Measurements from ENCODE around the gene CALML4.
"Not testable (repeated sequence)": the region's sequence is repeated elsewhere in the genome, so short reads cannot be mapped to it uniquely, and the experiment has no call there.

CALML4 gene

DNA sequence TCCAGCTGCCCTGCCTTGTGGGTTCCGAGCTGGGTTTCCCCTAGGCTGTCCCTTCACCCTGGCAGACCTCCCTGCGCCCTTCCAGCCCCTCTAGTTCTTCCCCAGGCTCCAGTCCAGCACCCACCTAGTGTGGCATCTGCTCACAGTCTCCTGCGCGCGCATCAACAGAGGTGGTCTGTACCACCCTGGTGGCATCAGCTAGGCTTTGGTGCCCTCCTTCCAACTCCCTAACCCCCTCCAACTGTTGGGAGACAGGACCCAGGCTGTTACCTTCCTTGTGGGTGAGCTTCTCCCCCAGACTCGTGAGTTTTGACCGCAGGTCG is 8.0 kb downstream of the CALML4 start:
- no peak for DNase-seq (ENCODE audit: low read depth)

DNA sequence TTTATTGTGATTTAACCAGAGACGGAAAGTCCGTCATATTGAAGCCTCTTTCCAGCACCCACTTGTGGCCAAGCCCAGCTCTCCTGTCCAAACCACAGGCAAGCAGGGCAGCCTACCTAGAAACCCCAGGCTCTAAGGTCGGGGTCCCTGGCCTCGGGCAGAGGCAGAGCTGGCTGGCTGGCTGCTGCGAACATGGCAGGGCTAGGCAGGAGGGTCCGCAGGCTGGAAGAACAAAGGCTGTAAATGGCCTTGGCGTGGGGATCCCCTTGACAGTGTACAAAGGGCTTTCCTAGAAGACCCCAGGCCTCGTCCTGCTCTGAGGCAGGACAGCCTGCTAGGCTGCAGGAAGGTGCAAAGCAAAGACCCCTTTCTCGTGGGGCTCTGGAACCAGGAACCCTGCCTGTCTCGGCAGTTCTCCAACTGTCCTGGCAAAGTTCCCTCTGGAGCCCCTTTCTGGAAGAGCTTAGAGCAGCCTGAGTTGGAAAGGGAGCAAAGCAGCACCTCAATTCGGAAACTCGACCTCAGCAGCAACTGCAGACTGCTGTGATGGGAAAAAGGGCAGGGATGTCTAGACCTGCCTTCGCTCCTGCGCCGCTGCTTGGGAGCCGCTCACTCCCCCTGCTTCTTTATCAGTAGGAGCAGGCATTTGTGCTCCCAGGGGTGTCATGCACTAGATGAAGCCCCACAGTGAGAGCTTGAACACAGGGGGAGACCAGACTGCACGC is 8.5 kb downstream of the CALML4 start:
- DNase-seq (ENCODE audit: low read depth): no peak

More for the DNA sequence above, 8.0 kb downstream of the CALML4 start:
- H3K4me3 ChIP-seq (ENCODE audit: low read depth, low read length): no peak overlapping the region

DNA sequence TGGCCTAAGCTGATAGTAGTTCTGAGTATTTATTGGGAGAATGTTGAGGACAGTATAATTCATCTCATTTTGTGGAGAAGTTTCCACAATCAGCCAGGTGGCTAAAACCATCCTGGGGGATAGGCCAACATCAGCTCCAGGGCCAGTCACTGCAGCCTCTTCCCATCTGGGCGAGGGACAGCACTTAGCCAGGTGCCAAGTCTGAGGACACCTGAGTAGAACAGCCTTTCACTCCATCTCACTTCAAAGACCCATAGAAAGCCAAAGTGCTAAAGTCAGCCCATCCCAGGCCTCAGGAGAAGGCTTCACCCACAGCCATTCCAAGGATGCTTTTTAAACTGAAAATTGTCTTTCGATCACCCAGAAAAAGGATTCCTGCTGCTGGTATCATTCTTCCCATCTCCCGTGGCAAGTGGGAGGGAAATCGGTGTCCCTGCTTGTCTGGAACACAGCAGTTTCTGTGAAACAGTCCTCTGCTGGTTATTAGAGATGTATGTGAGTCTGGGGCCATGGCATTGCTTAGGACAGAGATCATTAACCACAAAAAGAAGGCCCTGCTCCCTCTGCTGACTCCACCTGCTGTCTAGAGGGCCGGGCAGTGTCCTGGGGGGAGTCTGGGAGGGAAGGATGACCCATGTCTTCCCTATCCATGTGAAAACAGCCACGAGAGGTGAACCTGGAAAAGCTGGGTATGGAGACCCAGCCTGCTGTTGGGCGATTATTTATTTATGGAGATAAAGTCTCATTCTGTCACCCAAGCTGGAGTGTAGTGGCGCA is 9.6 kb downstream of the CALML4 start:
- DNase-seq (ENCODE audit: low read depth): no peak
- H3K4me3 ChIP-seq (ENCODE audit: low read depth, low read length): no peak overlapping the region

More for the DNA sequence above, 8.5 kb downstream of the CALML4 start:
- no peak overlapping the region for H3K4me3 ChIP-seq (ENCODE audit: low read depth, low read length)

DNA sequence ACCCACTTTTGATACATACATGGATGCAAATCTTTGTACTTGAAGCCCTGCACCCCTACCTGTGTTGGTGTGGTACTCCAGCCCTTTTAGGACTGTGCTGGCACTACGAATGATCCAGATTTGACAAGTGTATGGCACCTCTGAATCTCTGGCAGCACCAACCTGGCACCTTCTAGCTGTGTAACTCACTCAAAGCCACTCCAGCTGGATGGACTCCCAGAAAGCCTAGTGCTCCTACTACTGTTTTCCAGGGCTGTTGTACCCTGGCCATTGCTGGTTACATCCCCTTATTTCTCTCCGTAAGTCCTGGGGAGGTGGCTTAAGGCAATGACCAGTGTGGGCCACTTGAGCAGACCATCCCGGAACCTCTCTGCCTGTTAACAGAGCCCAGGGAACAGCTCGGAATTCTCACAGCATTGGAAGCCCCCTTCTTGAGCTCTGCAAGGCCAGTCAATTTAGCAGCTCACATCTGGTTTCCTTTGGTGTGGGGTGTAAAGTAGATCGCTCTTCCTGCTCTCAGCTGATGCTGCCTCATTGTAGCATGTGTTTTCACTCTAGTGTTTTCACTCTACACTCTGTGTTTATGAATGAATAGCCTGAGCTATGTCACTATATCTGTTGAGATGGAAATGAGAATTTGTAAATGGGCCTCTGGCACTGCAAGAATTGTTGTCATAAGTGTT is 12.2 kb downstream of the CALML4 start:
- no peak overlapping the region for H3K4me3 ChIP-seq (ENCODE audit: low read depth, low read length)
- no peak for DNase-seq (ENCODE audit: low read depth)

DNA sequence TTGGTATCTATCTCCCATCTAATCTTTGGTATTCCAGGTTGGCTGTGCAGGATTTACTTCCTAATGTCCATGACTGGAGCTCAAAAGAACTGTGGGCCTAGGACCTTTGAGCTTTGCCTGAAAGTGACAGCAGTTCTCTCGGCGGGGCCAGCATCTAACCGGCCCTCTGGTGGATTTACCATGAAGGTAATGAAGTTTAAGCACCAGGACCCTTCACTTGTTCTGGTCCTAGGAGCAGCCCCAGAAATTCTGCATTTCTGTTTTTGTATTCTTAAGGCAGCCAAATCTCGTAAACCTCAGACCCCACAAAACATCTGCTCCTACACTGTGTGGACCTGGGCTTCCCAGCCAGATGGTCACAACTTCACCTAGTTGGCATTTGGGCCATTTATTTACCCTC is 13.0 kb downstream of the CALML4 start:
- no peak overlapping the region for H3K4me3 ChIP-seq (ENCODE audit: low read depth, low read length)
- DNase-seq (ENCODE audit: low read depth): no peak

DNA sequence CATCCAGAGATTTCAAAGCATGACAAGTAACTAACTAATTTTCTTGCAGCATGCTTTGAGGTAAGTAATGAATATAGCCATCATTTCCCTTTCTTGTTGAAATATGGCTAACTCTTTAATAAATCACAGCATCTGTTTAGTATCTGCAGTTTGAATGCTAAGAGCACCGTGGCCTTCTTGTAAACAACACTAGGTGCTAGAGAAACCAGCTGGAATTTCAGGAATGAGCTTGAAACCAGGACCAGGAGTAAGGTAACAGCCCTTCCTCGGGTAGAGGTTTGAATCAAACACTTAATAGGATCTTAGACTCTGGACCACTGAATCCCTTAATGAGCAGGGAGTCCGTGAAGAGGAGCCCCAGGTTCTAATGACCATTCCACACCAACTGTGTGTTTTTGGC is 13.6 kb downstream of the CALML4 start:
- H3K4me3 ChIP-seq (ENCODE audit: low read depth, low read length): no peak overlapping the region
- DNase-seq (ENCODE audit: low read depth): no peak

DNA sequence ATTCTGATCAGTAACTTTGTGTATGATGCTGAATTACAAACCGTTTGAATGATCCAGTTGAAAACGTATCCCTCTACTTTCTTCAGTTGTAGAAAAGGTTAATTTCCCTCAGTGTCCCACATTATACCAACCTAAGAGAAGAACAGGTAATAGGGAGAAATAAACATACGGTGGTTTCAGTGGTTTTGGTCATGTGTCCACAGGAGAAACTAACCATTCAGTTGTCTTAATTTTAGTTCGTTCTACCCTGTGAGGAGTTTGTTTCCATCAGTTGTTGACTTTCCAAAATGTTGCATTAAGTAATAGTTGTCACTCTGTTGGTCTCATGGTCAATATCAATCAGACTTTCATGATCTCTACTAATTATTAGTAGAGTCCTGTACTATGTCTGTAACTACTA is 15.1 kb downstream of the CALML4 start:
- no peak overlapping the region for H3K4me3 ChIP-seq (ENCODE audit: low read depth, low read length)

DNA sequence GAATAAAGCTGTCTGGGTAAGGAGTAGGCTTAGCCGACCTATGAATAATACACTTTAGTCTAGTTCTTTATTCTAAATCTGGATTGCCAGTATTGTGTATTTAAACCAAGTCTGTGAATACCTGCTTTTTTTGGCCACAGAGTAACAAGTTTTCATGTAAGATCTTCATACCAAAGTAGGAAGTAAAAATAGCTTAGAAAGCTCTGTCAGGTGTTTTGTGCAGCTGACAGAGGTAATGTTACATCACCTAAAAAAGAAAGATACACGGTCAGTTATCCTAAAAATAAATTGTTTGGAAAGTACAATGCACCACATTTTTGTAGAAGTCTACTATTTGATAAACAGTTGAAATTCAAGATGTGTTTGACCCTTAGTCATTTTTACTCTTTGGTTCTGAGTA is 16.5 kb downstream of the CALML4 start:
- no peak overlapping the region for H3K4me3 ChIP-seq (ENCODE audit: low read depth, low read length)
- no peak for DNase-seq (ENCODE audit: low read depth)

More for the DNA sequence above, 15.1 kb downstream of the CALML4 start:
- DNase-seq (ENCODE audit: low read depth): no peak

DNA sequence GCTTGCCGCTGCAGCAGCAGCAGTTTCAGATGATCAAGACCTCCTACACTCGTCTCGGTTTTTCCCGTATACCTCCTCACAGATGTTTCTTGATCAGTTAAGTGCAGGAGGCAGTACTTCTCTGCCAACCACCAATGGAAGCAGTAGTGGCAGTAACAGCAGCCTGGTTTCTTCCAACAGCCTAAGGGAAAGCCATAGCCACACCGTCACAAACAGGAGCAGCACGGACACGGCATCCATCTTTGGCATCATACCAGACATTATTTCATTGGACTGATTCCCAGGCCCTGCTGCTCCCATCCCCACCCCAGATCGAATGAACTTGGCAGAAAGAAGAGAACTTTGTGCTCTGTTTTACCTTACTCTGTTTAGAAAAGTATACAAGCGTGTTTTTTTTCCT is 17.6 kb downstream of the CALML4 start:
- DNase-seq (ENCODE audit: low read depth): peak; percentile 70
- peak overlapping the region; percentile 19 for H3K4me3 ChIP-seq (ENCODE audit: low read depth, low read length)

DNA sequence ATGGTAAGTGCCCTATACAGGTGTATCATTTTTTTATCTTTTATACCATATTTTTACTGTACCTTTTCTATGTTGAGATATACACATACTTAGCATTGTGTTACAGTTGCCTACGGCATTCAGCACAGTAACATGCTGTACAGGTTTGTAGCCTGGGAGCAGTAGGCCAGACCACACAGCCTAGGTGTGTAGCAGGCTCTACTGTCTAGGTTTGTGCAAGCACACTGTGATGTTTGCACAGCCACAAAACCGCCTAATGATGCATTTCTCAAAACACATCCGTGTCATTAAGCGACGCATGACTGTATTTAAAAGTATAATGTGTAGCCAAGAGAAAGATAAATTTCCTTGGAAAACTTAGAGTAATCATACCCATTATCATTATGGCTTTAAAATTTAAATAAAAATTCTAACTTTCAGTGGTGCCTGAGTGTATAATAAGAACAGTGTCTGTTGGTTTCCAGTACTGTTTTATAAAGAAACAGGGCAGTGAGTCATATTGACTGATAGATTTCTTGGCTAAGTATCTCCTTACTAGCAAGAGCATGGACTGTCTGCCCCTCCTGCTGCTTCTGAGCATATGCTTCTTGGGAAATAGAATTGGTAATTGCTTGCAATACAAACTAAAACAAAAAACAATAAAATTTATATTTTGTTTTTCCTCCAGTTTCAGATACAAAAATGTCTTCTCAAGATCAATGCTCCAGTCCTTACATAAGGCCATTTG is 18.3 kb downstream of the CALML4 start:
- DNase-seq (ENCODE audit: low read depth): peak; percentile 66
- no peak overlapping the region for H3K4me3 ChIP-seq (ENCODE audit: low read depth, low read length)

DNA sequence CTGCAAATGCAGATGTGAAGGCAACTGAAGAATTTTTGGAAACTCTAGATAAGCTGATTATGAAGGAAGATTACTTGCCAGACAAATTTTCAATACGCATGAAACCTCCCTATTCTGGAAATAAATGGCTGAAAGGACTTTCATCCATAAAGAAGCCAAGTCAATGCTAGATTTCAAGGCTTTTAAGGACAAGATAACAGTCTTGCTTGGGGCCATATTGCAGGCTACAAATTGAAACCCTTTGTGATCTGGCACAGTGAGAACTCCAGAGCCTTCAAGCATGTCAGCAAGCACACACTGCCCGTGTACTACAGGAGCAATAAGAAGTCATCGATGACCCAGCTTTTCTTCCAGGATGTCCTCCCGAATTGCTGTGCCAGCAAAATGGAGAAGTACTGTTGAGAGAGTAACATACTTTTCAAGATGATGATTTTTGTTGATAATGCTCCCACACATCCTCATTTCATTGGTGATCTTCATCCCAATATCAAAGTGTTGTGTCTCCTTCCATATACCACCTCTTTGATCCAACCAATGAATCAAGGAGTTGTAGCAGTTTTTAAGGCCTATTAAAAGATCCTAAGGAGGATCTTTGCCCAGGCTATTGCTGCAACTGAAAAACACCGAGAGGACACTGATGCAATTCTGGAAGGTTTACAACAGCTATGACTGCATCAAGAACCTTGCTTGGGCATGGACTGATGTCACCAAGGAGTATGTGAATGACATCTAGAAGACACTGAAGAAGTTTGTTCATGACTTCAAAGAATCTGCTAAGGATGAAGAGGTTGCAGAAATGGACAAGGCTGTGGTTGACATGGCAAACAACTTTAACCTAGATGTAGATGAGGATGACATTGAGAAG is 20.3 kb downstream of the CALML4 start:
- H3K4me3 ChIP-seq (ENCODE audit: low read depth, low read length): no peak overlapping the region

DNA sequence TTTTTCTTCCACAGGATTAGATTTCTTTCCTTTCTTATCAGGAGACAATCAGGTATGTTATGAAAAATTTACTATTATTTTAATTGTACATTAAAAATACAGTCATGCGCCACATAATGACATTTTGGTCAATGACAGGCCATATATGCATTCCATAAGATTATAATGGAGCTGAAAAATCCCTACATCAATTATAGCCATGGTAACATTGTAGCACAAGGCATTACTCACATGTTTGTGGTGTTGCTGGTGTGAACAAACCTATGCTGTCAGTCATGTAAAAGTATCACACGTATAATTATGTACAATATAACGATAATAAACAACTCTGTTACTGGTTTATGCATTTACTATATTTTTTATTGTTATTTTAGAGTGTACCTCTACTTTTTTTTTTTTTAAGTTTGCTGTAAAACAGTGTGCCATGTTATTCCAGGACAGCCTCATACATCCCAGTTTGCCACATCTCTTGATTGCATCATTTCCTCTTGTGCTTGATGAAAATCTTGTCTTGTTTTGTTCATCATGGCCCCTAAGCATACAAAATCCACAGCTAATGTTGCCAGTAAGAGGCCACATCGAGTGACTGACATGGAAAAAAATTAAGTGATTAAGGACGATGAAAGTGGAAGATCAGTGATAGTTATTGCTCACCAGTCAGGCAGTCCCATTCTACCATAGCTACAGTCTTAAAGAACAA is 21.4 kb downstream of the CALML4 start:
- DNase-seq (ENCODE audit: low read depth): peak; percentile 30
- no peak overlapping the region for H3K4me3 ChIP-seq (ENCODE audit: low read depth, low read length)

More for the DNA sequence above, 20.3 kb downstream of the CALML4 start:
- no peak for DNase-seq (ENCODE audit: low read depth)

DNA sequence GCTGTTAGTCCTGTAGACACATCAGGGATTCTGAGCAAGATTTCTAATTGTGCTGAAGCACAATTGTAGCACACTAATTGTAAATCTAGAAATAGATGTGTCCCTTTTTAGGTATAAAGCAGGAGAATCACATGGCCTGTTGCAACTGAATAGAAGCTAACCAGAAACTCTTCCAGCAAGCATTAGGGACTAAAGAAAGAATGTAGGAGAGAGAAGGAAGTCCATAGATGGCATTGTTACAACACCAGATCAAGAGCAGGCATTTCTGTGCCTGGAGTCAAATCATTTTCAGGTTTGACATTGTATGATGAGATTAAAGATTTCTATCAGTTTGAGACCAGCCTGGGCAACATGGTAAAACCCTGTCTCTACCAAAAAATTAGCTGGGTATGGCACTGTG is 27.4 kb downstream of the CALML4 start:
- H3K4me3 ChIP-seq (ENCODE audit: low read depth, low read length): no peak overlapping the region
- DNase-seq (ENCODE audit: low read depth): peak; percentile 16

DNA sequence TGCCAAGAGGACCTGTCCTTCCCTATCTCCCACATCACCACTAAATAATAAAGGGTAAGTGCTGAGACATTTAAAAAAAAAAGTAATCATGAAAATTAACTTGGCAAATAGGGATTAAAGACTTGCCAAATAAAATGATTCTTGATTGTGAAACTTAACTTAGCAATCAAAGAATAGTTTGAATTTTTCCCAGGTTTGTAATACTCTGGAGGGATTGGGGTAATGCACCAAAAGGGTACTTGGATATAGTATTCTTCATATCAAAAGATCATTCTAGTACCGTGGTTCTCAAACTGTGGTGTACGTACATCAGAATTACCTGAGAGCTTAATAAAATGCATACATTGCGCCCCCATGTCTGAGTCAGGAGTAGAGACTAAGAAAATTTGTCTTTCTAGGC is 28.5 kb downstream of the CALML4 start:
- no peak for DNase-seq (ENCODE audit: low read depth)
- no peak overlapping the region for H3K4me3 ChIP-seq (ENCODE audit: low read depth, low read length)

DNA sequence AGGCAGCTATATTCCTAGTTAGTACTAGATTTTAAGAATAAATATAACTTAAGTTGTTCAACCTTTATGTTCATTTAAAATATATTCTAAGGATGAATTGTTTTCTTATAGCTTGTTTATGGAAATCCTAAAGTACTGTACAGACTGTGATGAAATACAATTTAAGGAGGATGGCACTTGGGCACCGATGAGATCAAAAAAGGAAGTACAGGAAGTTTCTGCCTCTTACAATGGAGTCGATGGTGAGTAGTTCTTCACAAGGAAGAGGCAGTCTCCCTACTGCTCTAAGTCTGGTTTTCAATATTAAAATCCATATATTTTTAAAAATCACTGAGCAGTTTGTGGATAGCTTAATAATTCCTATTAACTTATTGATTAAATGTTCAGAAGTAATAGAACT is 29.6 kb downstream of the CALML4 start:
- no peak overlapping the region for H3K4me3 ChIP-seq (ENCODE audit: low read depth, low read length)
- DNase-seq (ENCODE audit: low read depth): no peak

DNA sequence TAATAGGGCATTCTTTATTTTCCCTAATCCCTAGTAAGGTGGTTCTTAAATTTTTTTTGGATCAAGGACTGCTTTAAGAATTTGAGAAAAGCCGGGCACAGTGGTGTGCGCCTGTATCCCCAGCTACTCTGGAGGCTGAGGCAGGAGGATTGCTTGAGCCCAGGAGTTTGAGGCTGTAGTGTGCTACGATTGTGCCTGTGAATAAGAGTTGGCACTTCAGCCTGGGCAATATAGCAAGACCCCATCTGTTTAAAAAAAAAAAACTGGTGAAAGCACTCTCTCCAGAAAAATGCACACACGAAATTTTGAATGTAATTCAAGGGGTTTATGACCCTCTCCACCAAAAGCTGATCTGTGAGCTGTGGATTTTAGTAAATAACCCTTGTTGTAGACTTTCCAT is 32.0 kb downstream of the CALML4 start:
- DNase-seq (ENCODE audit: low read depth): no peak
- H3K4me3 ChIP-seq (ENCODE audit: low read depth, low read length): no peak overlapping the region

DNA sequence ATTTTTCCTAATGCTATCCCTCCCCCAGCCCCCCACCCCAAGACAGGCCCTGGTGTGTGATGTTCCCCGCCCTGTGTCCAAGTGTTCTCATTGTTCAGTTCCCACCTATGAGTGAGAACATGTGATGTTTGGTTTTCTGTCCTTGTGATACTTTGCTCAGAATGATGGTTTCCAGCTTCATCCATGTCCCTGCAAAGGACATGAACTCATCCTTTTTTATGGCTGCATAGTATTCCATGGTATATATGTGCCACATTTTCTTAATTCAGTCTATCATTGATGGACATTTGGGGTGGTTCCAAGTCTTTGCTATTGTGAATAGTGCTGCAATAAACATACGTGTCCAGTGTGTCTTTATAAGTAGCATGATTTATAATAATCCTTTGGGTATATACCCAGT is 33.1 kb downstream of the CALML4 start:
- not testable (repeated sequence) for H3K4me3 ChIP-seq (ENCODE audit: low read depth, low read length); DNase-seq (ENCODE audit: low read depth)

DNA sequence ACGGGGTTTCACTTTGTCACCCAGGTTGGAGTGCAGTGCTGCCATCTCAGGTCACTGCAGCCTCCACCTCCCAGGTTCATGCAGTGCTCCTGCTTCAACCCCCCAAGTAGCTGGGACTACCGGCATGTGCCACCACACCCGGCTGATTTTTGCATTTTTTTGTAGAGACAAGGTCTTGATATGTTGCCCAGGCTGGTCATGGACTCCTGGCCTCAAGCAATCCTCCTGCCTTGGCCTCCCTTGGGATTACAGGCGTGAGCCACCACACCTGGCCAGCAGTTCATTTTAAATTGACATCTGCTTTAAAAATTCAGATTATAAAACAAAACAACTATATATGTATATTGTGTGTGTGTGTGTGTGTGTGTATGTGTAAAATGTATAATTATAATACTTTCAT is 38.3 kb downstream of the CALML4 start:
- DNase-seq (ENCODE audit: low read depth): no peak
- H3K4me3 ChIP-seq (ENCODE audit: low read depth, low read length): no peak overlapping the region

Measured in skeletal muscle cell (primary cell).